GM12878 (cell line): ENCODE measurements around the gene AIDA.

Source experiments
- CHD2 ChIP-seq: IDR thresholded peaks from 2 replicates; pipeline ENCODE4 v1.6.1; 2011; ENCODE audit warnings: low read depth, low read length, improper control_type of control experiment, borderline replicate concordance
- CHD4 ChIP-seq: fragments of 200-600 bp; sonication (generic); IDR thresholded peaks from 2 replicates; pipeline ENCODE4 v1.6.1; 2016; ENCODE audit warnings: mild to moderate bottlenecking
- CREB1 ChIP-seq: IDR thresholded peaks from 2 replicates; pipeline ENCODE4 v1.6.1; 2012; ENCODE audit warnings: low read depth, mild to moderate bottlenecking, inconsistent platforms
- EZH2 ChIP-seq: IDR thresholded peaks from 2 replicates; pipeline ENCODE4 v1.6.1; 2012; ENCODE audit warnings: low read depth, mild to moderate bottlenecking, control low read depth, inconsistent platforms, low read length, borderline replicate concordance; ENCODE audit not compliant: control insufficient read depth
- GABPA ChIP-seq: IDR thresholded peaks from 2 replicates; pipeline ENCODE4 v1.6.1; 2014; ENCODE audit warnings: antibody characterized with exemption, low read depth, mild to moderate bottlenecking, inconsistent platforms
- JUND ChIP-seq: IDR thresholded peaks from 2 replicates; pipeline ENCODE4 v1.6.1; 2012; ENCODE audit warnings: low read depth, mild to moderate bottlenecking, low read length, improper control_type of control experiment, moderate library complexity
- NFIC ChIP-seq: IDR thresholded peaks from 2 replicates; pipeline ENCODE4 v1.6.1; 2012; ENCODE audit warnings: low read depth, mild to moderate bottlenecking, inconsistent platforms, low read length, moderate library complexity
- NR2F1 ChIP-seq: fragments of 450-650 bp; conservative IDR thresholded peaks from 2 replicates; pipeline ENCODE4 v1.6.1; 2017; ENCODE audit warnings: mild to moderate bottlenecking
- POLR2A ChIP-seq: IDR thresholded peaks from 2 replicates; pipeline ENCODE4 v1.6.1; 2011; ENCODE audit warnings: low read depth, mild to moderate bottlenecking, low read length
- TCF7 ChIP-seq: IDR thresholded peaks from 2 replicates; pipeline ENCODE4 v1.6.1; 2014; ENCODE audit warnings: antibody characterized with exemption, borderline replicate concordance
- YY1 ChIP-seq: IDR thresholded peaks from 2 replicates; pipeline ENCODE4 v1.6.1; 2011; ENCODE audit warnings: low read depth, mild to moderate bottlenecking, low read length
- TF ChIP-seq, protein P1 (sequence below): IDR thresholded peaks from 2 replicates; pipeline ENCODE4 v1.6.1; 2011; ENCODE audit warnings: mild to moderate bottlenecking, low read depth, low read length, moderate library complexity; ENCODE audit not compliant: insufficient replicate concordance
- TF ChIP-seq, protein P2 (sequence below): IDR thresholded peaks from 2 replicates; pipeline ENCODE4 v1.6.1; 2011; ENCODE audit warnings: low read depth, mild to moderate bottlenecking, low read length, moderate library complexity, borderline replicate concordance; ENCODE audit errors: extremely low read depth
- TF ChIP-seq, protein P3 (sequence below): IDR thresholded peaks from 2 replicates; pipeline ENCODE4 v1.6.1; 2011; ENCODE audit warnings: low read depth, low read length, improper control_type of control experiment, borderline replicate concordance

DNA sequence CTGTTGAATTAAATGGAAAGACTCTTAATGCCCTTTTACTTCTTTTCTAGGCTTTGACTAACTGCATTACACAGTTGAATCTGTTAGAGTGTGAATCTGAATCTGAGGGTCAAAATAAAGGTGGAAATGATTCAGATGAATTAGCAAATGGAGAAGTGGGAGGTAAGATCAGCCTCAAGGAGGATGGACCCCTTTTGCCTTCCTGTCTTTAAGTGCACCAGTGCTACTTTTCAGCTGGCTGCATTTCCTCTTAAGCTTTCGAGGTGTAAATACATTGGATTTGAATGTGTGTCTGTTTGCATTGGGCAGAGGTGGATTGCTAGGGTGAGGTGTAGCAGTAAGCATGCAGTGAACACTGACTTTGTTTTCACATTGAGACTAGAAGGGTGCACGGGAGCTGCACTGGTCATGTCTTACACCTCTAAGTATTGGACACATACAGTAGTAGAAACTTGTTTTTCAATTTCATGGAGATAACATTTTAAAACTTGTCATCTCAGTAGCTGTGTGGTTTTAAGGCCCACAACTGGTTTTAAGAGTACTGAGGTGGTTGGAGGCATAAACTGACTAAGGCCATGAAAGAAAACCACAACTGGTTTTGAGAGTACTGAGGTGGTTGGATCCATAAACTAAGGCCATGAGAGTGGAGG is 59.0 kb downstream of the AIDA start:
- TF ChIP-seq, protein P1, sequence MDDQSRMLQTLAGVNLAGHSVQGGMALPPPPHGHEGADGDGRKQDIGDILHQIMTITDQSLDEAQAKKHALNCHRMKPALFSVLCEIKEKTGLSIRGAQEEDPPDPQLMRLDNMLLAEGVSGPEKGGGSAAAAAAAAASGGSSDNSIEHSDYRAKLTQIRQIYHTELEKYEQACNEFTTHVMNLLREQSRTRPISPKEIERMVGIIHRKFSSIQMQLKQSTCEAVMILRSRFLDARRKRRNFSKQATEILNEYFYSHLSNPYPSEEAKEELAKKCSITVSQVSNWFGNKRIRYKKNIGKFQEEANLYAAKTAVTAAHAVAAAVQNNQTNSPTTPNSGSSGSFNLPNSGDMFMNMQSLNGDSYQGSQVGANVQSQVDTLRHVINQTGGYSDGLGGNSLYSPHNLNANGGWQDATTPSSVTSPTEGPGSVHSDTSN = no peak
- TF ChIP-seq CREB1 = 0 out of 2 replicates have a peak, but pooled peaks have one; percentile 40
- no peak for TF ChIP-seq JUND
- no peak for TF ChIP-seq NR2F1
- peak; percentile 53; the same call in 1 of the 2 replicates for TF ChIP-seq TCF7
- TF ChIP-seq GABPA = no peak
- no peak for TF ChIP-seq CHD2
- TF ChIP-seq NFIC = peak; percentile 84
- no peak for TF ChIP-seq CHD4
- TF ChIP-seq EZH2 = no peak
- TF ChIP-seq, protein P2, sequence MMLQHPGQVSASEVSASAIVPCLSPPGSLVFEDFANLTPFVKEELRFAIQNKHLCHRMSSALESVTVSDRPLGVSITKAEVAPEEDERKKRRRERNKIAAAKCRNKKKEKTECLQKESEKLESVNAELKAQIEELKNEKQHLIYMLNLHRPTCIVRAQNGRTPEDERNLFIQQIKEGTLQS = no peak
- TF ChIP-seq, protein P3, sequence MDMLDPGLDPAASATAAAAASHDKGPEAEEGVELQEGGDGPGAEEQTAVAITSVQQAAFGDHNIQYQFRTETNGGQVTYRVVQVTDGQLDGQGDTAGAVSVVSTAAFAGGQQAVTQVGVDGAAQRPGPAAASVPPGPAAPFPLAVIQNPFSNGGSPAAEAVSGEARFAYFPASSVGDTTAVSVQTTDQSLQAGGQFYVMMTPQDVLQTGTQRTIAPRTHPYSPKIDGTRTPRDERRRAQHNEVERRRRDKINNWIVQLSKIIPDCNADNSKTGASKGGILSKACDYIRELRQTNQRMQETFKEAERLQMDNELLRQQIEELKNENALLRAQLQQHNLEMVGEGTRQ = no peak
- no peak for TF ChIP-seq YY1
- no peak for TF ChIP-seq POLR2A
